ENCODE measurements around the gene MRAP.
A peak's percentile ranks its signal among the peaks of the same experiment; 100 is the strongest.
"Not testable (repeated sequence)": the region's sequence is repeated elsewhere in the genome, so short reads cannot be mapped to it uniquely, and the experiment has no call there.

MRAP gene

GRCh38 chr21:32298658-32299081, at the start of gene MRAP:
MRAP (plus strand) TSS chr21:32298855; CDS start chr21:32298972, 117 bp downstream.
- Histone ChIP-seq H3K4me3 (ENCODE audit: low read depth, low read length) (no peak within 1 kb of the TSS), H2AFZ (ENCODE audit: low read length, unreplicated experiment) (no peak within 1 kb of the TSS), H3K27me3 (ENCODE audit: insufficient read depth, low read length) (no peaks in the 10 kb centered on the region), H3K36me3 (ENCODE audit: insufficient read depth, low read length) (peaks cover 19% of the 10 kb centered on the region), H3K79me2 (ENCODE audit: control insufficient read depth, insufficient read depth, low read length, unreplicated experiment) (no peaks in the 10 kb centered on the region), H3K27ac (ENCODE audit: low read depth, low read length) (no peak within 1 kb of the TSS), H3K4me1 (ENCODE audit: control insufficient read depth, insufficient read depth, low read length, unreplicated experiment) (no peaks in the 10 kb centered on the region)

DNA sequence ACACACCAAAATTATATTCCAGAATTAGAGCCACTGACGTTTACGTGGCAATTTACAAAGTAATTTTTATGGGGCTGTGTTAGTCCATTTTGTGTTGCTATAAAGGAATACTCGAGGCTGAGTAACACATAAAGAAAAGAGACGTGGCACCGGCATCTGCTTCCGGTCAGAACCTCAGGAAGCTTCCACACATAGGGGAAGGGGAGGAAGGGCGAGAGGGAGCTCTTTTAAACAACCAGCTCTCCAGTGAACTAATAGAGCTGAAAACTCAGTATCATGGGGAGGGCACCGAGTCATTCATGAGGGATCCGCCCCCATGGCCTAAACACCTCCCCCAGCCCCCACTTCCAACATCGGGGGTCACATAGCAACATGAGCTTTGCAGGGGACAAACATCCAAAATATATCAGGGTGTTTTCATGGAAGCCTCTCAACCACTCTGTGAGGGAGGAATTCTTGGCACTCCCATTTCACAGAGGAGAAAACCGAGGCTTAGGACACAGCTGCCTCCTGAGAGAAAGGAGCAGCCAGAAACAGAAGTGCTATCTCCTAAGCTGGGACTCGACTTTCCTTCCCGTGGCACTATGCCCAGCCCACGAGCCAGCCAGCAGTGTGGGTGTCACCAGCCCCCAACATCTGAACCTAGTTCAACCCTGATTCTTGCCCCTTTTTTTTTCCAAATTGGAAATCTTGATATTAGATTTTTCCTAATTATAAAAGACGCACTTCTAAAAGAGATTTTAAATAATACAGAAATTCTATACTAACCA, 49.0 kb upstream of the MRAP start:
- H3K27ac ChIP-seq (ENCODE audit: low read depth, low read length): no peak overlapping the region
- peaks cover 65% of the 10 kb centered on the region for H3K27me3 ChIP-seq (ENCODE audit: insufficient read depth, low read length)
- no peak overlapping the region for H2AFZ ChIP-seq (ENCODE audit: low read length, unreplicated experiment)
- no peaks in the 10 kb centered on the region for H3K79me2 ChIP-seq (ENCODE audit: control insufficient read depth, insufficient read depth, low read length, unreplicated experiment)
- peaks cover 5% of the 10 kb centered on the region for H3K4me1 ChIP-seq (ENCODE audit: control insufficient read depth, insufficient read depth, low read length, unreplicated experiment)
- no peaks in the 10 kb centered on the region for H3K36me3 ChIP-seq (ENCODE audit: insufficient read depth, low read length)
- no peak overlapping the region for H3K4me3 ChIP-seq (ENCODE audit: low read depth, low read length)

DNA sequence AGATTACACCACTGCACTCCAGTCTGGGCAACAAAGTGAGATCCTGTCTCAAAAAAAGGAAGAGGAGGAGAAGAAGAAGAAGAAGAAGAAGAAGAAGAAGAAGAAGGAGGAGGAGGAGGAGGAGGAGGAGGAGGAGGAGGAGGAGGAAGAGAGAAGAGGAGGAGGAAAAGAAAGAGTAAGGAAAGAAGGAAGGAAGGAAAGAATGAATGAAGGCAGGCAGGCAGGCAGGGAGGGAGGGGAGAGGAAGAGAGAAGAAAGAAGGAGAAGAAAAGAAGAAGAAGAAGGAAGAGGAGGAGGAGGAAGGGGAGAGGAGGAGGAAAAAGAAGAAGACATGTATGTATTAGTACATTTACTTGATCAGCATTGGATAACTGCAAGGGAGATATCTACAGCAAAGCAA, 46.5 kb upstream of the MRAP start:
- H3K27ac ChIP-seq (ENCODE audit: low read depth, low read length): no peak overlapping the region
- H3K36me3 ChIP-seq (ENCODE audit: insufficient read depth, low read length): no peaks in the 10 kb centered on the region
- H3K4me1 ChIP-seq (ENCODE audit: control insufficient read depth, insufficient read depth, low read length, unreplicated experiment): peaks cover 13% of the 10 kb centered on the region
- peaks cover 41% of the 10 kb centered on the region for H3K27me3 ChIP-seq (ENCODE audit: insufficient read depth, low read length)
- H2AFZ ChIP-seq (ENCODE audit: low read length, unreplicated experiment): no peak overlapping the region
- H3K79me2 ChIP-seq (ENCODE audit: control insufficient read depth, insufficient read depth, low read length, unreplicated experiment): no peaks in the 10 kb centered on the region
- no peak overlapping the region for H3K4me3 ChIP-seq (ENCODE audit: low read depth, low read length)

DNA sequence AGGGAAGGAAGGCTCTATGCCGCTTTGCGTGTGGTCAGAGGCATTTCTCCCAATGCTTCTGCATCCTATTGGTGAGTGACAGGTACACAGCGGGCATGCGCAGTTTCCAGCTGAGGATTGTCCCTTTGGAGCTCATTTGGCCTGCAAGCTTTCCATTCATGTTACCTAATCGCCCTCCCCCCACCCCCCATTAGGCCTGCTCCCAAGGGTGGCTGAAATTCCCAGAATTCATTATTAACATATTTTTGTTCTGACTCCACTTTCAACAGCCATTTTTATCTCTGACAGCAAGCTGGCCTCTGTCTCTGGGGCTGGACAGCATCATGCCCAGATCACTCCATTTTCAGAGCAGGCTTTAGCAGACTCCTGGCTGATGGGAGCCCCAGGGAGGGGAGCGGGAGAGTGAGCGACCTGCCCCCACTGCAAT, 45.4 kb upstream of the MRAP start:
- no peak overlapping the region for H2AFZ ChIP-seq (ENCODE audit: low read length, unreplicated experiment)
- no peaks in the 10 kb centered on the region for H3K36me3 ChIP-seq (ENCODE audit: insufficient read depth, low read length)
- no peaks in the 10 kb centered on the region for H3K79me2 ChIP-seq (ENCODE audit: control insufficient read depth, insufficient read depth, low read length, unreplicated experiment)
- H3K4me1 ChIP-seq (ENCODE audit: control insufficient read depth, insufficient read depth, low read length, unreplicated experiment): peaks cover 24% of the 10 kb centered on the region
- H3K27ac ChIP-seq (ENCODE audit: low read depth, low read length): no peak overlapping the region
- H3K27me3 ChIP-seq (ENCODE audit: insufficient read depth, low read length): peaks cover 31% of the 10 kb centered on the region; the same call in 1 of the 2 replicates
- H3K4me3 ChIP-seq (ENCODE audit: low read depth, low read length): no peak overlapping the region

- Histone ChIP-seq H3K4me3 (ENCODE audit: low read depth, low read length) (no peak overlapping the region; the same call in 1 of the 2 replicates), H3K4me1 (ENCODE audit: control insufficient read depth, insufficient read depth, low read length, unreplicated experiment) (peaks cover 24% of the 10 kb centered on the region), H3K36me3 (ENCODE audit: insufficient read depth, low read length) (no peaks in the 10 kb centered on the region), H2AFZ (ENCODE audit: low read length, unreplicated experiment) (no peak overlapping the region), H3K79me2 (ENCODE audit: control insufficient read depth, insufficient read depth, low read length, unreplicated experiment) (no peaks in the 10 kb centered on the region), H3K27me3 (ENCODE audit: insufficient read depth, low read length) (peaks cover 17% of the 10 kb centered on the region; the same call in 1 of the 2 replicates), H3K27ac (ENCODE audit: low read depth, low read length) (peak overlapping the region; percentile 58; the same call in 1 of the 2 replicates)
Observed at GRCh38 chr21:32256251-32256650, 42.4 kb upstream of the MRAP start.

DNA sequence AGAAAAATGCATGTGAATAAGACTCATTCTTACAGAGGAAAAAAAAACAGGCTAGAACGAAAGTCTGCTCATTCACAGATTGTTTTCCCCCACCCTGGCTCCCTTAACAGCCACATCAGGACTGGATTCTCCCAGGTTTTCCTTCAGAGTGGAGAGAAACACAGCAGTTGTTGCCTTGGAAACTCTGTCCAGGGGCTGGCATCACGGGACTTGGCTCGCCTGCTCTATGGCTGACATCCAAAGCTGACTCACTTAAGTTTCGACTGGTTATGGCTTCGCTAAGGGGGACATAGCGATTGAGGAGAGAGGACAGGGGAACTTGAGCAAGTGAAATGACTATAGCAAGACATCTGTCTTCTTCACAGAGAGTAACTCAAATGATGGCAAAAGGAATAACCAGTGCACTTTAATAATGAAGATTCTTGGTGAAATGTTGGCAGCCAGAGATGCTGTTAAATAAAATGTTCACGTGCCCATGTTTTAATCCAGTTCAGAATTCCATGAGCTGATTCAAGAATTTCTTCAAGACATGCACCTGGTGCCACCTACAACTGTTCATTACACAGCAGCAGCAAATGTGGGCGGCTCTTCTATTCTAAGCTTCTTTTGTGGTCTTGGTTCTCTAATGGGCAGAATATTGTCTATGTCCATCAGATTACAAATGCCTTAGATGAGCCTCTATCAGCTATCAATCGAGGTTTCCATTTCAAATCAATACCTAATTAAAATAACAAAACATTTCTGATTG, 41.6 kb upstream of the MRAP start:
- peak overlapping the region; percentile 58; the same call in 1 of the 2 replicates for H3K27ac ChIP-seq (ENCODE audit: low read depth, low read length)
- no peaks in the 10 kb centered on the region for H3K36me3 ChIP-seq (ENCODE audit: insufficient read depth, low read length)
- H2AFZ ChIP-seq (ENCODE audit: low read length, unreplicated experiment): no peak overlapping the region
- peaks cover 10% of the 10 kb centered on the region; the same call in 1 of the 2 replicates for H3K27me3 ChIP-seq (ENCODE audit: insufficient read depth, low read length)
- peaks cover 24% of the 10 kb centered on the region for H3K4me1 ChIP-seq (ENCODE audit: control insufficient read depth, insufficient read depth, low read length, unreplicated experiment)
- H3K79me2 ChIP-seq (ENCODE audit: control insufficient read depth, insufficient read depth, low read length, unreplicated experiment): no peaks in the 10 kb centered on the region
- H3K4me3 ChIP-seq (ENCODE audit: low read depth, low read length): peak overlapping the region; percentile 3; the same call in 1 of the 2 replicates

GRCh38 chr21:32257962-32258785, 40.5 kb upstream of the MRAP start:
- Histone ChIP-seq H3K27me3 (ENCODE audit: insufficient read depth, low read length) (no peaks in the 10 kb centered on the region), H3K79me2 (ENCODE audit: control insufficient read depth, insufficient read depth, low read length, unreplicated experiment) (no peaks in the 10 kb centered on the region), H3K4me3 (ENCODE audit: low read depth, low read length) (no peak overlapping the region; the same call in 1 of the 2 replicates), H3K27ac (ENCODE audit: low read depth, low read length) (peak overlapping the region; percentile 12; the same call in 1 of the 2 replicates), H2AFZ (ENCODE audit: low read length, unreplicated experiment) (no peak overlapping the region), H3K4me1 (ENCODE audit: control insufficient read depth, insufficient read depth, low read length, unreplicated experiment) (peaks cover 24% of the 10 kb centered on the region), H3K36me3 (ENCODE audit: insufficient read depth, low read length) (no peaks in the 10 kb centered on the region)

DNA sequence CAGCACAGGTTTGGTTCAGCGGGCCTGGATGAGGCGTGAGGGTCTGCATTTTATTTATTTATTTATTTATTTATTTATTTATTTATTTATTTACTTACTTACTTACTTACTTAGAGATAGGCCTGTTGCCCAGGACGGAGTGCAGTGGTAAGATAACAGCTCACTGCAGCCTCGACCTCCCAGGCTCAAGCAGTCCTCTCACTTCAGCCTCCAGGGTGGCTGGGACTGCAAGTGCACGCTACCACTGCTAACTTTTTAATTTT, 39.9 kb upstream of the MRAP start:
- not testable (repeated sequence) for H3K27me3 ChIP-seq (ENCODE audit: insufficient read depth, low read length)

GRCh38 chr21:32260130-32260529, 38.5 kb upstream of the MRAP start:
- no peak overlapping the region for H2AFZ ChIP-seq (ENCODE audit: low read length, unreplicated experiment)
- H3K36me3 ChIP-seq (ENCODE audit: insufficient read depth, low read length): no peaks in the 10 kb centered on the region
- H3K4me3 ChIP-seq (ENCODE audit: low read depth, low read length): no peak overlapping the region
- peaks cover 19% of the 10 kb centered on the region for H3K4me1 ChIP-seq (ENCODE audit: control insufficient read depth, insufficient read depth, low read length, unreplicated experiment)
- H3K27me3 ChIP-seq (ENCODE audit: insufficient read depth, low read length): no peaks in the 10 kb centered on the region
- H3K79me2 ChIP-seq (ENCODE audit: control insufficient read depth, insufficient read depth, low read length, unreplicated experiment): no peaks in the 10 kb centered on the region
- no peak overlapping the region for H3K27ac ChIP-seq (ENCODE audit: low read depth, low read length)

More for the DNA sequence above, 39.9 kb upstream of the MRAP start:
- not testable (repeated sequence) for H3K36me3 ChIP-seq (ENCODE audit: insufficient read depth, low read length); H3K27ac ChIP-seq (ENCODE audit: low read depth, low read length); H3K79me2 ChIP-seq (ENCODE audit: control insufficient read depth, insufficient read depth, low read length, unreplicated experiment); H3K4me3 ChIP-seq (ENCODE audit: low read depth, low read length); H2AFZ ChIP-seq (ENCODE audit: low read length, unreplicated experiment)
- H3K4me1 ChIP-seq (ENCODE audit: control insufficient read depth, insufficient read depth, low read length, unreplicated experiment): peaks cover 19% of the 10 kb centered on the region

DNA sequence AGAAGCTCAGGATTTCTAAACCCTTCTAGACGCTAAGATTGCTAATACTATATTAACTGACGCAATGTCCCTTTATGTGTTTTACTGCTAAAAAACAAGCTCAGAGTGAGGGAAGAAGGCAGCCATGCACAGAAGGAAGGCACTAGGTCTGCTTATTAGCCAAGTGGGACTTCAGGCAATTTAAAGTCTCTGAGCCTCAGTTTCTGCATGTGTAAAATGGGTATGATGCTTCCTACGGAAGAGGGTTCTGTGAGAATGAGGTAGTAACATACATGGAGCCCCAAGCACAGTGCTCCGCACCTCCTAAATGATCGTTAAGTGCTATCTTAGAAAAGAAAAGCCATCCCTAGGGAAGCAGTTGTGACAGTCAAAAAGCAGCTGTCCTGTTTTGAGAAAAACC, 36.7 kb upstream of the MRAP start:
- Histone ChIP-seq H3K27ac (ENCODE audit: low read depth, low read length) (no peak overlapping the region), H2AFZ (ENCODE audit: low read length, unreplicated experiment) (no peak overlapping the region), H3K4me3 (ENCODE audit: low read depth, low read length) (no peak overlapping the region), H3K36me3 (ENCODE audit: insufficient read depth, low read length) (peaks cover 4% of the 10 kb centered on the region; the same call in 1 of the 2 replicates), H3K27me3 (ENCODE audit: insufficient read depth, low read length) (no peaks in the 10 kb centered on the region), H3K79me2 (ENCODE audit: control insufficient read depth, insufficient read depth, low read length, unreplicated experiment) (no peaks in the 10 kb centered on the region), H3K4me1 (ENCODE audit: control insufficient read depth, insufficient read depth, low read length, unreplicated experiment) (peaks cover 13% of the 10 kb centered on the region)
